HepG2 (cell line): ENCODE results near the gene SLC25A25. TPM values are rescaled to one million over a fixed set of nuclear protein-coding genes. Genes with fewer than 3 reads are reported as not detected.

ENCODE experiments used
- AHR ChIP-seq: IDR thresholded peaks from 2 replicates; pipeline ENCODE4 v1.6.1; 2018; ENCODE audit warnings: missing genetic modification reagents, missing compliant biosample characterization
- ARID2 ChIP-seq: sonication (generic); formaldehyde crosslinking; IDR thresholded peaks from 2 replicates; pipeline ENCODE4 v1.8.1; 2022; ENCODE audit warnings: mild to moderate bottlenecking, missing genetic modification reagents, borderline replicate concordance
- DR1 ChIP-seq: sonication (generic); formaldehyde crosslinking; IDR thresholded peaks from 2 replicates; pipeline ENCODE4 v1.8.0; 2021; ENCODE audit warnings: mild to moderate bottlenecking, missing genetic modification reagents, inconsistent platforms
- HDAC6 ChIP-seq: fragments of 200-600 bp; sonication (generic); IDR thresholded peaks from 2 replicates; pipeline ENCODE4 v1.7.0; 2017; ENCODE audit warnings: mild to moderate bottlenecking, antibody characterized with exemption, low read length, low read depth
- MYC ChIP-seq: sonication (generic); formaldehyde crosslinking; IDR thresholded peaks from 2 replicates; pipeline ENCODE4 v1.9.0; 2021; ENCODE audit warnings: missing genetic modification reagents, borderline replicate concordance
- NR2F1 ChIP-seq, 2 experiments: fragments of 450-650 bp in 1 of 2; formaldehyde crosslinking in 1 of 2; IDR thresholded peaks; 2 replicates each; pipeline versions ENCODE4 v1.5.0 to v1.6.1; 2016 to 2020; ENCODE audit warnings: mild to moderate bottlenecking in 1 of 2, missing compliant biosample characterization in 1 of 2, missing genetic modification reagents in 1 of 2, moderate library complexity in 1 of 2
- PHF5A ChIP-seq: IDR thresholded peaks from one replicate; pipeline ENCODE4 v1.6.1; 2018; ENCODE audit warnings: low read depth, missing genetic modification reagents; ENCODE audit not compliant: unreplicated experiment
- RAD51 ChIP-seq: fragments of 450-650 bp; IDR thresholded peaks from 2 replicates; pipeline ENCODE4 v1.6.1; 2016; ENCODE audit warnings: borderline replicate concordance
- SAFB2 ChIP-seq: sonication (generic); formaldehyde crosslinking; IDR thresholded peaks from 2 replicates; pipeline ENCODE4 v1.5.1; 2020; ENCODE audit warnings: missing genetic modification reagents, low read depth, mild to moderate bottlenecking, borderline replicate concordance
- SUZ12 ChIP-seq: fragments of 150-350 bp; IDR thresholded peaks from 2 replicates; pipeline ENCODE4 v1.6.1; 2014; ENCODE audit warnings: low read depth, low read length
- TERF1 ChIP-seq: sonication (generic); formaldehyde crosslinking; IDR thresholded peaks from 2 replicates; pipeline ENCODE4 v1.8.0; 2022; ENCODE audit warnings: mild to moderate bottlenecking, missing genetic modification reagents, moderate library complexity
- THAP7 ChIP-seq: sonication (generic); formaldehyde crosslinking; IDR thresholded peaks from 2 replicates; pipeline ENCODE4 v1.8.1; 2023; ENCODE audit warnings: mild to moderate bottlenecking, missing genetic modification reagents
- ZBTB49 ChIP-seq: sonication (generic); formaldehyde crosslinking; IDR thresholded peaks from 2 replicates; pipeline ENCODE4 v1.4.0; 2020; ENCODE audit warnings: missing genetic modification reagents, borderline replicate concordance
- ZMYM3 ChIP-seq: sonication (generic); formaldehyde crosslinking; IDR thresholded peaks from 2 replicates; pipeline ENCODE4 v1.5.1; 2020; ENCODE audit warnings: mild to moderate bottlenecking, missing genetic modification reagents
- ZNF317 ChIP-seq: sonication (generic); formaldehyde crosslinking; IDR thresholded peaks from 2 replicates; pipeline ENCODE4 v1.5.0; 2020; ENCODE audit warnings: mild to moderate bottlenecking, missing genetic modification reagents
- ZNF512B ChIP-seq: sonication (generic); formaldehyde crosslinking; IDR thresholded peaks from 2 replicates; pipeline ENCODE4 v1.5.1; 2020; ENCODE audit warnings: missing genetic modification reagents, mild to moderate bottlenecking, borderline replicate concordance
- ZNF546 ChIP-seq: sonication (generic); formaldehyde crosslinking; conservative IDR thresholded peaks from 2 replicates; pipeline ENCODE4 v1.8.1; 2023; ENCODE audit warnings: mild to moderate bottlenecking, missing genetic modification reagents
- ZNF619 ChIP-seq: sonication (generic); formaldehyde crosslinking; IDR thresholded peaks from 2 replicates; pipeline ENCODE4 v1.4.0; 2020; ENCODE audit warnings: mild to moderate bottlenecking, missing genetic modification reagents
- ZNF761 ChIP-seq: sonication (generic); formaldehyde crosslinking; conservative IDR thresholded peaks from 2 replicates; pipeline ENCODE4 v1.4.0; 2020; ENCODE audit warnings: mild to moderate bottlenecking, missing genetic modification reagents
- ZNF768 ChIP-seq: sonication (generic); formaldehyde crosslinking; IDR thresholded peaks from 2 replicates; pipeline ENCODE4 v1.4.0; 2020; ENCODE audit warnings: missing genetic modification reagents
- ZNF775 ChIP-seq: sonication (generic); formaldehyde crosslinking; IDR thresholded peaks from 2 replicates; pipeline ENCODE4 v1.4.0; 2020; ENCODE audit warnings: missing genetic modification reagents, mild to moderate bottlenecking, moderate library complexity, borderline replicate concordance
- ZNF780A ChIP-seq: sonication (generic); formaldehyde crosslinking; IDR thresholded peaks from 2 replicates; pipeline ENCODE4 v1.8.0; 2022; ENCODE audit warnings: mild to moderate bottlenecking, missing genetic modification reagents, moderate library complexity
- polyA plus RNA-seq, 8 experiments: library from polyadenylated mRNA; depleted of rRNA in 3 of 8; stranded (reverse) in 7 of 8; unstranded in 1 of 8; fragments of >200 nt; fragmentation: Illumina TruSeq in 4 of 8; extraction: Trizol in 4 of 8; gene quantifications; 2 replicates each; pipeline versions ENCODE4 v1.2.1 to v1.2.3, GENCODE V29; 2011 to 2016; ENCODE audit warnings: low read depth in 4 of 8, missing spikeins in 1 of 8, mixed read lengths in 1 of 8; ENCODE audit not compliant: insufficient read depth in 1 of 8
- total RNA-seq, 5 experiments: library from RNA; depleted of rRNA; stranded (reverse); fragments of >200 nt; fragmentation: Illumina TruSeq; extraction: Trizol; gene quantifications; 2 replicates each; pipeline ENCODE4 v1.2.3, GENCODE V29; 2016; ENCODE audit warnings: low read depth in 1 of 5

SLC25A25 gene
- total and polyA plus RNA-seq, 2 of the 13 experiments (the other 11 are each of a cell fraction or from before 2014, with no cell fraction given): 10.5 to 24.8 TPM

GRCh38 chr9:128114326-128115186 is 46.5 kb downstream of the SLC25A25 start (continued):
- TF ChIP-seq ZBTB49 (CRISPR knock-in tag) (no peak), SUZ12 (no peak), ZNF761 (CRISPR knock-in tag) (no peak), ZNF780A (CRISPR knock-in tag) (no peak), ZNF768 (peak; percentile 95), MYC (CRISPR knock-in tag) (no peak), PHF5A (no peak), ZMYM3 (CRISPR knock-in tag) (peak; percentile 50; the same call in 1 of the 2 replicates), SAFB2 (CRISPR knock-in tag) (0 out of 2 replicates have a peak, but pooled peaks have one; percentile 41), ZNF619 (CRISPR knock-in tag) (no peak; the same call in none of the 2 replicates), DR1 (CRISPR knock-in tag) (no peak), NR2F1 (CRISPR knock-in tag; IDR thresholded peaks at IDR 0.05) (no peak), THAP7 (CRISPR knock-in tag) (peak; percentile 44; the same call in 1 of the 2 replicates), ARID2 (CRISPR knock-in tag) (no peak), ZNF512B (CRISPR knock-in tag) (no peak; the same call in 1 of the 2 replicates), HDAC6 (no peak), ZNF775 (CRISPR knock-in tag) (no peak), ZNF317 (CRISPR knock-in tag) (no peak), TERF1 (CRISPR knock-in tag) (0 out of 2 replicates have a peak, but pooled peaks have one; percentile 49), RAD51 (no peak), ZNF546 (CRISPR knock-in tag) (peak; percentile 28; the same call in 1 of the 2 replicates), AHR (CRISPR knock-in tag) (no peak)
